Cardiac muscle cell (in vitro differentiated cells and primary cell): Measurements from ENCODE around the gene PSMD11. TPM values are rescaled to one million over a fixed set of nuclear protein-coding genes. Genes with fewer than 3 reads are reported as not detected.
"Not testable (repeated sequence)": the region's sequence is repeated elsewhere in the genome, so short reads cannot be mapped to it uniquely, and the experiment has no call there.

Experiments used
- DNase-seq, 2 donors: peaks; one replicate each; pipeline versions ENCODE4 v3.0.0 to v3.0.0-alpha.2; 2010 to 2017; ENCODE audit warnings: low read depth in 1 of 2, low spot score in 1 of 2
- H3K27ac ChIP-seq: fragments of 200-600 bp; sonication (generic); 2 replicates; pipeline ENCODE4 v1.5.1; 2016
- H3K27me3 ChIP-seq: fragments of 200-600 bp; sonication (generic); 2 replicates; pipeline ENCODE4 v1.6.0; 2016; ENCODE audit warnings: control low read depth
- H3K36me3 ChIP-seq: fragments of 200-600 bp; sonication (generic); 2 replicates; pipeline ENCODE4 v1.5.1; 2016; ENCODE audit warnings: control low read depth
- H3K4me1 ChIP-seq: fragments of 200-600 bp; sonication (generic); 2 replicates; pipeline ENCODE4 v1.8.1; 2017; ENCODE audit warnings: low read depth, mild to moderate bottlenecking, mixed run types
- H3K4me3 ChIP-seq: fragments of 200-600 bp; sonication (generic); 2 replicates; pipeline ENCODE4 v1.5.1; 2016; ENCODE audit warnings: mild to moderate bottlenecking
- H3K9me3 ChIP-seq: fragments of 200-600 bp; sonication (generic); 2 replicates; pipeline ENCODE4 v1.5.1; 2017; ENCODE audit warnings: low read depth, mild to moderate bottlenecking, control low read depth
- CTCF ChIP-seq: IDR thresholded peaks from 2 replicates; pipeline ENCODE4 v1.5.1; 2012; ENCODE audit warnings: low read depth, mild to moderate bottlenecking, low read length
- polyA plus RNA-seq: library from polyadenylated mRNA; unstranded; fragments of >200 nt; fragmentation: Nextera tagmentation; extraction: Ambion mirVana; gene quantifications from 2 replicates; pipeline ENCODE4 v1.2.1, GENCODE V29; 2016
- total RNA-seq: library from RNA; depleted of rRNA; stranded (reverse); fragments of >200 nt; gene quantifications from 2 replicates; pipeline ENCODE4 v1.2.3, GENCODE V29; 2016

PSMD11 gene
- total and polyA plus RNA-seq, 2 experiments from 2014 or later = 28.7 to 143 TPM

GRCh38 chr17:32446949-32447348, 2.6 kb downstream of the PSMD11 start:
- Histone ChIP-seq H3K4me3 (no peak overlapping the region), H3K27ac (no peak overlapping the region), H3K4me1 (peaks cover 11% of the 10 kb centered on the region), H3K27me3 (no peaks in the 10 kb centered on the region), H3K9me3 (no peaks in the 10 kb centered on the region), H3K36me3 (peaks cover 38% of the 10 kb centered on the region)
- no peak for TF ChIP-seq CTCF
- DNase-seq = no peak

- no peak for DNase-seq
- no peaks in the 10 kb centered on the region for H3K9me3 ChIP-seq
- no peaks in the 10 kb centered on the region for H3K27me3 ChIP-seq
- H3K36me3 ChIP-seq = peaks cover 66% of the 10 kb centered on the region
- H3K4me3 ChIP-seq = no peak overlapping the region
- no peak overlapping the region for H3K27ac ChIP-seq
- TF ChIP-seq CTCF = no peak
- H3K4me1 ChIP-seq = peaks cover 11% of the 10 kb centered on the region
Measured at GRCh38 chr17:32449963-32450362, 5.7 kb downstream of the PSMD11 start.

GRCh38 chr17:32450379-32450778, 6.1 kb downstream of the PSMD11 start:
- not testable (repeated sequence) for H3K27me3 ChIP-seq, H3K9me3 ChIP-seq, H3K27ac ChIP-seq, H3K4me3 ChIP-seq, DNase-seq
- peaks cover 10% of the 10 kb centered on the region for H3K4me1 ChIP-seq
- H3K36me3 ChIP-seq = peaks cover 71% of the 10 kb centered on the region

- no peaks in the 10 kb centered on the region for H3K27me3 ChIP-seq
- no peaks in the 10 kb centered on the region for H3K9me3 ChIP-seq
- H3K27ac ChIP-seq = no peak overlapping the region
- H3K36me3 ChIP-seq = peaks cover 75% of the 10 kb centered on the region
- H3K4me1 ChIP-seq = no peaks in the 10 kb centered on the region
- H3K4me3 ChIP-seq = no peak overlapping the region
- no peak for TF ChIP-seq CTCF
- DNase-seq = no peak
Measured at GRCh38 chr17:32451879-32452278, 7.6 kb downstream of the PSMD11 start.

GRCh38 chr17:32452281-32452680, 8.0 kb downstream of the PSMD11 start:
- DNase-seq = no peak
- no peaks in the 10 kb centered on the region for H3K4me1 ChIP-seq
- H3K36me3 ChIP-seq = peaks cover 73% of the 10 kb centered on the region
- no peak for TF ChIP-seq CTCF
- no peaks in the 10 kb centered on the region for H3K9me3 ChIP-seq
- H3K27me3 ChIP-seq = no peaks in the 10 kb centered on the region
- no peak overlapping the region for H3K4me3 ChIP-seq
- no peak overlapping the region for H3K27ac ChIP-seq

GRCh38 chr17:32453370-32453769, 9.1 kb downstream of the PSMD11 start:
- no peak for DNase-seq
- no peak for TF ChIP-seq CTCF
- H3K36me3 ChIP-seq = peaks cover 64% of the 10 kb centered on the region
- no peak overlapping the region for H3K4me3 ChIP-seq
- no peak overlapping the region for H3K27ac ChIP-seq
- no peaks in the 10 kb centered on the region for H3K4me1 ChIP-seq
- H3K27me3 ChIP-seq = no peaks in the 10 kb centered on the region
- H3K9me3 ChIP-seq = no peaks in the 10 kb centered on the region
